Activated T-helper 1 cell treated with anti-CD3 and anti-CD28 coated beads, Interleukin-2, amount 50 U/mL, for 16 hours (primary cell): ENCODE measurements around the gene RERE.

Source experiments
- DNase-seq, 2 donors: peaks; one replicate each; pipeline ENCODE4 v3.0.0-alpha.2; 2020; ENCODE audit warnings: low read depth in 1 of 2, low spot score in 1 of 2

RERE gene

GRCh38 chr1:8343044-8343443 lies 474.4 kb downstream of the RERE start:
- DNase-seq, result no peak

GRCh38 chr1:8342325-8342724 lies 475.1 kb downstream of the RERE start:
- no peak for DNase-seq

- DNase-seq, result no peak
These were observed 477.0 kb downstream of the RERE start for GRCh38 chr1:8340448-8340847.

GRCh38 chr1:8339203-8339600 lies 478.2 kb downstream of the RERE start:
- no peak for DNase-seq

- DNase-seq, result no peak
These were observed 478.8 kb downstream of the RERE start for GRCh38 chr1:8338526-8339202.

GRCh38 chr1:8337776-8338525 lies 479.5 kb downstream of the RERE start:
- DNase-seq, result no peak

- no peak for DNase-seq
These were observed 482.2 kb downstream of the RERE start for GRCh38 chr1:8335246-8335645.

- DNase-seq, result no peak
These were observed 483.2 kb downstream of the RERE start for GRCh38 chr1:8334106-8334851.

DNA sequence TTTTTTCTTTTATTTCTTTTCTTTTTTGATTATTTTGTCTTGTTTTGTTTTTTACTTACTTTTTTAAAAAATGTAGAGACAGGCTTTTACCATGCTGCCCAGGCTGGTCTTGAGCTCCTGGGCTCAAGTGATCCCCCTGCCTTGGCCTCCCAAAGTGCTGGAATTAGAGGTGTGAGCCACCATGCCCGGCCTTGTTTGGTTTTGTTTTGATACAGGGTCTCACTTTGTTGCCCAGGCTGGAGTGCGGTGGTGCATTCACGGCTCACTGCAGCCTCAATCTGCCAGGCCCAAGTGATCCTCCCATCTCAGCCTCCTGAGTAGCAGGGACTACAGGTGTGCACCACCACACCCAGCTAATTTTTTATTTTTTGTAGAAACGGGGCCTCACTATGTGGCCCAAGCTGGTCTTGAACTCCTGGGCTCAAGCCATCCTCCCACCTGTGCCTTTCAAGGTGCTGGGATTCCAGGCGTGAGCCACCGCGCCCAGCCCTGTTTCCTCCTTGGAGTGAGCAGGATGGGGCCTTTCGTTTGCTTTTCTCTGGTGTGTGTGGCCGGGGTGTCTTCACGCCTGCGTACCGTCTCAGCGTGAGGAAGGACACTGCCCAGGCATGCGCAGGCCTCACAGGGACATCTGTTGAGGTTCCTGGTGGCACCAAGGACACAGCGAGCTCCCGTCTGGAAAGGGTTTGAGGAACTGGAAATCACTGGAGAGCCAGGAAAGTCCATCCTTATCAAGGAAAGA lies 484.0 kb downstream of the RERE start:
- DNase-seq, result no peak

DNA sequence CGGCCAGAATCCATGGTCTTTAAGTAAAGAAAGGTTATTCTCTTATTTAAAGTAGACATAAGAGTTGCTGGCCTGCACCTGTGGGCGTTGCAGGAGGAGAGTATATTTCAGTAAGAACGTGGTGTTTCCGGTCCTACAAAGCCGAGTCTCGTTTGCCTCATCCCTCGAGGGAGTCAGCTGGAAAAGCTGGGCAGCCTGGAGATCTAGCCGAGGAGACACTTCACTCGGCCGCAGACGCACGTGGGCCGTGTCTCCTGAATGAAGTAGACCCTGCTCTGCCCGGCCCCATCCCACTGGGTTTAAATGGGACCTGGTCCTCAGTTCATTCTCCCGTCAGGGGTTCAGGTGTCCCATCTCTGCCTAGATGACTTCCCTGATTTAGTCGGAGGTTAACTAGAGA lies 484.6 kb downstream of the RERE start:
- DNase-seq, result no peak

GRCh38 chr1:8330271-8331125 lies 486.9 kb downstream of the RERE start:
- no peak for DNase-seq

- no peak for DNase-seq
These were observed 487.6 kb downstream of the RERE start for GRCh38 chr1:8329858-8330257.

- no peak for DNase-seq
These were observed 488.0 kb downstream of the RERE start for GRCh38 chr1:8329439-8329838.

DNA sequence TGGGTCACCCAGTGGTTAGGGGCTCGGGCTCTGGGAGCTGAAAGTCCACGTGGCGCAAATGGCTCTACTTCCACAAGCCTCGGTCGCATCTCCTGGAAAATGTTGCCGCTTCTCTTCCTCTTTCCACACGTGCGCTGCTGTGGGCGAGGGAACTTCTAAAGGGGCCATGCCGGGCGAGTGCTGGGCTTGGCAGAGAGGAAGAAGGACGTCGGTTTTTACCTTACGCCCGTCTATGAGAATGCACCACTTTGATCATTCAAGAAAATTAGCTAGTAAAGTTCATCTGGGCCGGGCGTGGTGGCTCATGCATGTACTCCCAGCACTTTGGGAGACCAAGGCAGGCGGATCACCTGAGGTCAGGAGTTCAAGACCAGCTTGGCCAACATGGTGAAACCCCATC lies 489.2 kb downstream of the RERE start:
- DNase-seq, result no peak

DNA sequence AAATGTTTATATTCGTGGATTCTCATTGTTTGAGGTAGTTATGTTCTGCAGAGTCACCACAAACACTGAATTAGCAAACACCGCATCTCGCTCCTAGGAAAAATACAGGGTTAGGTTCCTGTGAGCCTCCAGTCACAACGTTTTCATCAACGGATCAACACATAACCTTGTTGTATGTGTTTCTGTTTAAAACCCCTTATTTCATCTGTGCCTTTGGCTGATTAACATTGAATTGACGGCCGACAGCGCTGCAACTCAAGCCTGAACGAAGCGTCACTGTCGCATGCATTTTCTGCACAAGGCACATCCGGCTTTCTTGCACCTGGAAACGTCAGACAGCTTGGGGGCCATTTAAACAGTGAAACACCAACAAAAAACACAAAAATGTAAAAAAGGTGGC lies 491.2 kb downstream of the RERE start:
- DNase-seq, result no peak

DNA sequence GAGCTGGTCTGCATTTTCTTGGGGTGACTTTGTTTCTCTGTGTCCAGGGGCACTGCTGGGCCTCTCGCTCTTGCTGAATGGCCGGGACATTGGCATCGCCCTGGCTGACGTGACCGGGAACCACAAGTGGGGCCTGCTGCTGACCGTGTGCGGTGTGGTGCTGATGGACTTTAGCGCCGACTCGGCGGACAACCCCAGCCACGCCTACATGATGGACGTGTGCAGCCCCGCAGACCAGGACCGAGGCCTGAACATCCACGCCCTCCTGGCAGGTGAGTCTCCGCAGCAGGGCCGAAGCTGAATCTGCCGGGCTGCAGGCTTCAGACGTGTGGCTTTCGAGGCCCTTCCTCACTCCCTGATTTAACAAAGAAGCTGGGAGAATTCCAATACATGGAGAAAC lies 491.7 kb downstream of the RERE start:
- no peak for DNase-seq

GRCh38 chr1:8324176-8324810 lies 493.1 kb downstream of the RERE start:
- no peak for DNase-seq

DNA sequence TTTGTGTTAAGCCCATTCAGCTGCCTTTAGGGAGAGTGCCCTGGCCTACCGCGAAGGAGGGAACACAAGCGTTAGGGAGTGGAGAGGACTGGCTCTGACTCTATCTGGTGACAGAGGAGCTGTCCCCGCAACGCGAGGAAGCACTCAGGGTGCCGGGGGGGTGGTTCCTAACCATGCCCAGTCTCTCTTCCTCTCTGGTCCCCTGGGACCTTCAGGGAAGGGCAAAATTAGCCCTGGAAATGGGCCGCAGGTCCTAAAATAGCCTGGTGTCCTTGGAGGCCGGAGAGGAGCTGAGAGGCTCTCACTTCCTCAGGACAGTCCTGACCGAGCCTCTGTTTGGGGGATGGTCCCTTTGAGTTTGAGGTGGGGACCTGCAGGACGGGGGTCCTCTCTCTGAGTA lies 493.7 kb downstream of the RERE start:
- no peak for DNase-seq

DNA sequence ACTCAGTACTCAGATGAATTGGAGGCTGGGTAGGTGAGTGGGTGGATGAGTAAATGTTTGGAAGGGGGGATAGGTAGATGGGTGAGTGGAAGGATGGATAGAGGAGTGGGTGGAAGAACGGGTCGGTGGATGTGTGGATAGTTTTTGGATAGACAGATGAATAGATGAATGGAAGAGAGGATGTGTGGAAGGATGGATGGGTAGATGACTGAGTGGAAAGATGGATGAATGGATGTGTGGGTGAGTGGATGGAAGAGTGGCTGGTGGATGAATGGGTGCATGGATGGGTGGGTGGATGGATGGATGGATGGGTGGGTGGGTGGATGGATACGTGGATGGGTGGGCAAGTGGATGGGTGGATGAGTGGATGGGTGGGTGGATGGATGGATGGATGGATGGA lies 495.8 kb downstream of the RERE start:
- DNase-seq, result no peak

GRCh38 chr1:8318436-8318835 lies 499.0 kb downstream of the RERE start:
- no peak for DNase-seq
